Activated CD4-positive, alpha-beta memory T cell treated with anti-CD3 and anti-CD28 coated beads for 36 hours (primary cell): ENCODE measurements around the gene TMEM82. TPM values are rescaled to one million over a fixed set of nuclear protein-coding genes. Genes with fewer than 3 reads are reported as not detected.
A peak's percentile ranks its signal among the peaks of the same experiment; 100 is the strongest.

Experiments
- CTCF ChIA-PET: fragments of 350-600 bp; sonication (Branson Sonifier 250); formaldehyde crosslinking; loops from one replicate; lab custom pipeline; 2021; ENCODE audit warnings: antibody characterized with exemption, inconsistent platforms; lab: Charles Lee
- POLR2A ChIA-PET: fragments of 350-600 bp; sonication (Branson Sonifier 250); formaldehyde crosslinking; loops from one replicate; lab custom pipeline; 2021; ENCODE audit warnings: antibody characterized with exemption; lab: Charles Lee
- DNase-seq: peaks from one replicate; pipeline ENCODE4 v3.0.0-alpha.2; 2020
- H3K27ac Mint-ChIP-seq: one replicate; pipeline ENCODE4 v1.8.0; 2021; ENCODE audit warnings: mixed read lengths
- H3K27me3 Mint-ChIP-seq: one replicate; pipeline ENCODE4 v1.8.0; 2021; ENCODE audit warnings: mixed read lengths
- H3K36me3 Mint-ChIP-seq: one replicate; pipeline ENCODE4 v1.8.0; 2021; ENCODE audit warnings: mixed read lengths
- H3K4me1 Mint-ChIP-seq: one replicate; pipeline ENCODE4 v1.8.0; 2021; ENCODE audit warnings: low read depth, mixed read lengths
- H3K4me3 Mint-ChIP-seq: one replicate; pipeline ENCODE4 v1.8.0; 2021; ENCODE audit warnings: mild to moderate bottlenecking, mixed read lengths
- H3K9me3 Mint-ChIP-seq: one replicate; pipeline ENCODE4 v1.8.0; 2021; ENCODE audit warnings: mixed read lengths
- intact Hi-C: fragments of 100-400 bp; cut with micrococcal nuclease; formaldehyde crosslinking; loops from one replicate; pipeline ENCODE4 v1.15.1; 2023
- total RNA-seq, 2 experiments: library from RNA; stranded (reverse); gene quantifications; one replicate each; pipeline ENCODE4 v1.2.3, GENCODE V29; 2021

Gene TMEM82
- total RNA-seq, 2 experiments from 2014 or later, result not detected

GRCh38 chr1:15753776-15754175 lies 11.5 kb downstream of the TMEM82 start:
- CTCF ChIA-PET, result no interaction called here
- Mint-ChIP-seq H3K27me3 (peaks cover 21% of the 10 kb centered on the region), H3K4me3 (no peak overlapping the region), H3K36me3 (no peaks in the 10 kb centered on the region), H3K4me1 (peaks cover 12% of the 10 kb centered on the region), H3K9me3 (no peaks in the 10 kb centered on the region), H3K27ac (no peak overlapping the region)
- no peak for DNase-seq
- intact Hi-C loops, result no loop called here
- POLR2A ChIA-PET, result no interaction called here

- CTCF ChIA-PET, result interaction anchor here (1.1 kb wide), 1 partner anchor 253 kb away, joined by 3 read pairs; no protein-coding TSS in a partner anchor
- POLR2A ChIA-PET, result no interaction called here
- H3K4me3 Mint-ChIP-seq, result no peak overlapping the region
- H3K9me3 Mint-ChIP-seq, result no peaks in the 10 kb centered on the region
- H3K27me3 Mint-ChIP-seq, result peaks cover 26% of the 10 kb centered on the region
- H3K36me3 Mint-ChIP-seq, result no peaks in the 10 kb centered on the region
- peaks cover 12% of the 10 kb centered on the region for H3K4me1 Mint-ChIP-seq
- intact Hi-C loops, result no loop called here
- DNase-seq, result no peak
- H3K27ac Mint-ChIP-seq, result no peak overlapping the region
Observed at GRCh38 chr1:15755021-15755645, 12.8 kb downstream of the TMEM82 start.

GRCh38 chr1:15755646-15756040 lies 13.3 kb downstream of the TMEM82 start:
- no peaks in the 10 kb centered on the region for H3K36me3 Mint-ChIP-seq
- CTCF ChIA-PET, result interaction anchor here (1.1 kb wide), 1 partner anchor 252 kb away, joined by 3 read pairs; no protein-coding TSS in a partner anchor
- H3K4me1 Mint-ChIP-seq, result peaks cover 12% of the 10 kb centered on the region
- DNase-seq, result no peak
- H3K4me3 Mint-ChIP-seq, result no peak overlapping the region
- H3K9me3 Mint-ChIP-seq, result no peaks in the 10 kb centered on the region
- POLR2A ChIA-PET, result no interaction called here
- no peak overlapping the region for H3K27ac Mint-ChIP-seq
- peaks cover 28% of the 10 kb centered on the region for H3K27me3 Mint-ChIP-seq
- intact Hi-C loops, result no loop called here

GRCh38 chr1:15756143-15757015 lies 14.1 kb downstream of the TMEM82 start:
- no peak overlapping the region for H3K27ac Mint-ChIP-seq
- H3K9me3 Mint-ChIP-seq, result no peaks in the 10 kb centered on the region
- CTCF ChIA-PET, result interaction anchor here (1.2 kb wide), 1 partner anchor 36 kb away, joined by 4 read pairs; no protein-coding TSS in a partner anchor
- peak; percentile 28 for DNase-seq
- POLR2A ChIA-PET, result no interaction called here
- peaks cover 32% of the 10 kb centered on the region for H3K27me3 Mint-ChIP-seq
- peaks cover 12% of the 10 kb centered on the region for H3K4me1 Mint-ChIP-seq
- intact Hi-C loops, result no loop called here
- no peaks in the 10 kb centered on the region for H3K36me3 Mint-ChIP-seq
- no peak overlapping the region for H3K4me3 Mint-ChIP-seq

- Mint-ChIP-seq H3K4me1 (peaks cover 12% of the 10 kb centered on the region), H3K9me3 (no peaks in the 10 kb centered on the region), H3K4me3 (no peak overlapping the region), H3K27me3 (peaks cover 33% of the 10 kb centered on the region), H3K36me3 (no peaks in the 10 kb centered on the region), H3K27ac (no peak overlapping the region)
- DNase-seq, result no peak
- POLR2A ChIA-PET, result no interaction called here
- CTCF ChIA-PET, result interaction anchor here (1.2 kb wide), 1 partner anchor 35 kb away, joined by 4 read pairs; no protein-coding TSS in a partner anchor
- intact Hi-C loops, result no loop called here
Observed at GRCh38 chr1:15757016-15757543, 14.8 kb downstream of the TMEM82 start.

GRCh38 chr1:15757575-15758342 lies 15.5 kb downstream of the TMEM82 start:
- ChIA-PET CTCF (interaction anchor here (1.2 kb wide), 1 partner anchor 34 kb away, joined by 4 read pairs; no protein-coding TSS in a partner anchor), POLR2A (no interaction called here)
- Mint-ChIP-seq H3K4me3 (peak overlapping the region; percentile 40), H3K36me3 (no peaks in the 10 kb centered on the region), H3K9me3 (no peaks in the 10 kb centered on the region), H3K27me3 (peaks cover 33% of the 10 kb centered on the region), H3K4me1 (peaks cover 12% of the 10 kb centered on the region), H3K27ac (no peak overlapping the region)
- intact Hi-C loops, result no loop called here
- no peak for DNase-seq

GRCh38 chr1:15758343-15758931 lies 16.1 kb downstream of the TMEM82 start, which contains the start of gene FBLIM1:
Gene FBLIM1, plus strand, starts transcription at chr1:15758795. Its CDS starts 6,189 bp downstream, at chr1:15764984.
- peaks cover 12% of the 10 kb centered on the region for H3K4me1 Mint-ChIP-seq
- peak within 1 kb of the TSS; percentile 40 for H3K4me3 Mint-ChIP-seq
- no peaks in the 10 kb centered on the region for H3K9me3 Mint-ChIP-seq
- H3K27me3 Mint-ChIP-seq, result peaks cover 32% of the 10 kb centered on the region
- H3K36me3 Mint-ChIP-seq, result no peaks in the 10 kb centered on the region
- intact Hi-C loops, result no loop called here
- DNase-seq, result no peak
- ChIA-PET POLR2A (no interaction called here), CTCF (no interaction called here)
- no peak within 1 kb of the TSS for H3K27ac Mint-ChIP-seq

GRCh38 chr1:15758953-15759661 lies 16.8 kb downstream of the TMEM82 start:
- peaks cover 33% of the 10 kb centered on the region for H3K27me3 Mint-ChIP-seq
- H3K4me3 Mint-ChIP-seq, result no peak overlapping the region
- no peak for DNase-seq
- CTCF ChIA-PET, result no interaction called here
- intact Hi-C loops, result no loop called here
- H3K36me3 Mint-ChIP-seq, result no peaks in the 10 kb centered on the region
- peaks cover 12% of the 10 kb centered on the region for H3K4me1 Mint-ChIP-seq
- no peak overlapping the region for H3K27ac Mint-ChIP-seq
- POLR2A ChIA-PET, result no interaction called here
- H3K9me3 Mint-ChIP-seq, result no peaks in the 10 kb centered on the region

- ChIA-PET POLR2A (no interaction called here), CTCF (interaction anchor here (1.5 kb wide), 1 partner anchor 31 kb away, joined by 6 read pairs; no protein-coding TSS in a partner anchor)
- no peak for DNase-seq
- intact Hi-C loops, result no loop called here
- Mint-ChIP-seq H3K27ac (no peak overlapping the region), H3K36me3 (no peaks in the 10 kb centered on the region), H3K4me3 (no peak overlapping the region), H3K4me1 (peaks cover 12% of the 10 kb centered on the region), H3K9me3 (no peaks in the 10 kb centered on the region), H3K27me3 (peaks cover 29% of the 10 kb centered on the region)
Observed at GRCh38 chr1:15760520-15761211, 18.4 kb downstream of the TMEM82 start.

- ChIA-PET POLR2A (interaction anchor here (0.6 kb wide), 1 partner anchor 85 kb away, joined by 3 read pairs; no protein-coding TSS in a partner anchor), CTCF (no interaction called here)
- Mint-ChIP-seq H3K4me1 (peaks cover 6% of the 10 kb centered on the region), H3K36me3 (no peaks in the 10 kb centered on the region), H3K27ac (no peak overlapping the region), H3K27me3 (peaks cover 23% of the 10 kb centered on the region), H3K4me3 (no peak overlapping the region), H3K9me3 (no peaks in the 10 kb centered on the region)
- DNase-seq, result no peak
- intact Hi-C loops, result no loop called here
Observed at GRCh38 chr1:15761366-15762128, 19.2 kb downstream of the TMEM82 start.
